BLaER1 treated with 17β-estradiol and CSF1 and Interleukin-3, amounts not matched to agents 10 nM and 100 nM (cell line): ENCODE data around the gene ACTR8.
"Not testable (repeated sequence)": the region's sequence is repeated elsewhere in the genome, so short reads cannot be mapped to it uniquely, and the experiment has no call there.

ENCODE experiments used
- H3K27ac ChIP-seq, 11 experiments: shearing (Covaris generic); formaldehyde crosslinking; 2 replicates each; pipeline ENCODE4 v1.8.1; 2022
- H3K27me3 ChIP-seq, 11 experiments: shearing (Covaris generic); formaldehyde crosslinking; 2 replicates each; pipeline ENCODE4 v1.8.1; 2022
- H3K36me3 ChIP-seq, 11 experiments: shearing (Covaris generic); formaldehyde crosslinking; 2 replicates each; pipeline ENCODE4 v1.8.1; 2022
- H3K4me1 ChIP-seq, 10 experiments: shearing (Covaris generic); formaldehyde crosslinking; 2 replicates each; pipeline ENCODE4 v1.8.1; 2022
- H3K4me2 ChIP-seq, 11 experiments: shearing (Covaris generic); formaldehyde crosslinking; 2 replicates each; pipeline ENCODE4 v1.8.1; 2022
- H3K4me3 ChIP-seq, 10 experiments: shearing (Covaris generic); formaldehyde crosslinking; 2 replicates each; pipeline ENCODE4 v1.8.1; 2022
- H3K9ac ChIP-seq, 11 experiments: shearing (Covaris generic); formaldehyde crosslinking; 2 replicates each; pipeline ENCODE4 v1.8.1; 2022
- H3K9me3 ChIP-seq, 11 experiments: shearing (Covaris generic); formaldehyde crosslinking; replicated peaks in 1 of 11; 2 replicates each; pipeline ENCODE4 v1.8.1; 2022
- H4K20me1 ChIP-seq, 11 experiments: shearing (Covaris generic); formaldehyde crosslinking; 2 replicates each; pipeline ENCODE4 v1.8.1; 2022
- Cebpa-rat ChIP-seq, 11 experiments: shearing (Covaris generic); IDR thresholded peaks; 2 replicates each; pipeline ENCODE4 v1.8.1; 2022

The ACTR8 gene, protein sequence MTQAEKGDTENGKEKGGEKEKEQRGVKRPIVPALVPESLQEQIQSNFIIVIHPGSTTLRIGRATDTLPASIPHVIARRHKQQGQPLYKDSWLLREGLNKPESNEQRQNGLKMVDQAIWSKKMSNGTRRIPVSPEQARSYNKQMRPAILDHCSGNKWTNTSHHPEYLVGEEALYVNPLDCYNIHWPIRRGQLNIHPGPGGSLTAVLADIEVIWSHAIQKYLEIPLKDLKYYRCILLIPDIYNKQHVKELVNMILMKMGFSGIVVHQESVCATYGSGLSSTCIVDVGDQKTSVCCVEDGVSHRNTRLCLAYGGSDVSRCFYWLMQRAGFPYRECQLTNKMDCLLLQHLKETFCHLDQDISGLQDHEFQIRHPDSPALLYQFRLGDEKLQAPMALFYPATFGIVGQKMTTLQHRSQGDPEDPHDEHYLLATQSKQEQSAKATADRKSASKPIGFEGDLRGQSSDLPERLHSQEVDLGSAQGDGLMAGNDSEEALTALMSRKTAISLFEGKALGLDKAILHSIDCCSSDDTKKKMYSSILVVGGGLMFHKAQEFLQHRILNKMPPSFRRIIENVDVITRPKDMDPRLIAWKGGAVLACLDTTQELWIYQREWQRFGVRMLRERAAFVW

GRCh38 chr3:53881691-53882593 lies at the start of gene ACTR8:
Gene ACTR8, minus strand, starts transcription at chr3:53882152. Its CDS starts 51 bp downstream, at chr3:53882101.
- Histone ChIP-seq H3K36me3 (peaks cover 67 to 83% (median 73%) of the 10 kb centered on the region in 11 experiments), H3K27ac (peak within 1 kb of the TSS; percentile 78 to 93 (median 88)), H3K4me2 (peak within 1 kb of the TSS; percentile 76 to 99 (median 86)), H3K9ac (peak within 1 kb of the TSS; percentile 81 to 96 (median 90)), H4K20me1 (peaks cover 0 to 5% (median 0%) of the 10 kb centered on the region in 11 experiments; a peak in 5 of 22 replicates), H3K4me1 (peaks cover 11 to 16% (median 14%) of the 10 kb centered on the region in 10 experiments), H3K27me3 (no peaks in the 10 kb centered on the region), H3K4me3 (peak within 1 kb of the TSS; percentile 70 to 91 (median 82)), H3K9me3 (no peaks in the 10 kb centered on the region)
- no peak for TF ChIP-seq Cebpa-rat (IDR thresholded peaks at IDR 0.05)

DNA sequence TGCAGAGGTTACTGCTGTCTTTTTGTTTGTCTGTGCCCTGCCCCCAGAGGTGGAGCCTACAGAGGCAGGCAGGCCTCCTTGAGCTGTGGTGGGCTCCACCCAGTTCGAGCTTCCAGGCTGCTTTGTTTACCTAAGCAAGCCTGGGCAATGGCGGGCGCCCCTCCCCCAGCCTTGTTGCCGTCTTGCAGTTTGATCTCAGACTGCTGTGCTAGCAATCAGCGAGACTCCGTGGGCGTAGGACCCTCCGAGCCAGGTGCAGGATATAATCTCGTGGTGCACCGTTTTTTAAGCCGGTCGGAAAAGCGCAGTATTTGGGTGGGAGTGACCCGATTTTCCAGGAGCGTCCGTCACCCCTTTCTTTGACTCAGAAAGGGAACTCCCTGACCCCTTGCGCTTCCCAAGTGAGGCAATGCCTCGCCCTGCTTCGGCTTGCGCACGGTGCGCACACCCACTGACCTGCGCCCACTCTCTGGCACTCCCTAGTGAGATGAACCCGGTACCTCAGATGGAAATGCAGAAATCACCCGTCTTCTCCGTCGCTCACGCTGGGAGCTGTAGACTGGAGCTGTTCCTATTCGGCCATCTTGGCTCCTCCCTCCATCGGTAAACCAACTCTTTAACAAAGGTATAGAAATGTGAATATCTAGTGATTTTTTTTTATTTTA lies 45.4 kb upstream of the ACTR8 start:
- not testable (repeated sequence) for H3K9ac ChIP-seq, H3K4me2 ChIP-seq, H4K20me1 ChIP-seq, H3K4me1 ChIP-seq, H3K27ac ChIP-seq, H3K4me3 ChIP-seq, H3K36me3 ChIP-seq, H3K9me3 ChIP-seq, H3K27me3 ChIP-seq

- Histone ChIP-seq H3K27me3 (no peaks in the 10 kb centered on the region), H3K9me3 (peaks cover 0 to 8% (median 0%) of the 10 kb centered on the region in 11 experiments; a peak in 1 of 22 replicates), H3K4me3 (no peak overlapping the region), H3K9ac (no peak overlapping the region), H4K20me1 (no peaks in the 10 kb centered on the region), H3K4me2 (no peak overlapping the region), H3K4me1 (no peaks in the 10 kb centered on the region), H3K27ac (no peak overlapping the region), H3K36me3 (no peaks in the 10 kb centered on the region)
- no peak for TF ChIP-seq Cebpa-rat (IDR thresholded peaks at IDR 0.05)
Measured at GRCh38 chr3:53921296-53921695, 39.3 kb upstream of the ACTR8 start.

DNA sequence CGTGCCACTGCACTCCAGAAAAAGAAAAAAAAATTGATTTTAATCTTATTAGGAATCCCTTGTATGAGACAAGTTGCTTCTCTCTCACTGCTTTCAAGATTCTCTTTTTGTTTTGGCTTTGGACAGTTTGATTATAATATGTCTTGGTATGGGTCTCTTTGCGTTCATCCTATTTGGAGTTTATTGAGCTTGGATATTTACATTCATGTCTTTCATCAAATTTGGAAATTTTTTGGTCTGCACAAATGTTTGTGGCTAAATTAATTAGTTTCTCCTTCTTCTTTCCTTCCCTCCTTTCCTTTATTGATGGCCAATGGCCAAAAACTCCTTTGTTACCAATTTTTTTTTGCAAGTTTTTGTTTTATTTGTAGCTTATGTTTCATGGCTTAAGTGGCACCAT lies 37.8 kb upstream of the ACTR8 start:
- H3K4me3 ChIP-seq = no peak overlapping the region
- H3K9me3 ChIP-seq = peaks cover 0 to 8% (median 0%) of the 10 kb centered on the region in 11 experiments; a peak in 1 of 22 replicates
- no peak overlapping the region for H3K9ac ChIP-seq
- H3K27ac ChIP-seq = no peak overlapping the region
- H3K27me3 ChIP-seq = no peaks in the 10 kb centered on the region
- no peak for TF ChIP-seq Cebpa-rat (IDR thresholded peaks at IDR 0.05)
- no peaks in the 10 kb centered on the region for H4K20me1 ChIP-seq
- no peaks in the 10 kb centered on the region for H3K36me3 ChIP-seq
- no peaks in the 10 kb centered on the region for H3K4me1 ChIP-seq
- H3K4me2 ChIP-seq = no peak overlapping the region

- Histone ChIP-seq H3K36me3 (no peaks in the 10 kb centered on the region), H3K9ac (no peak overlapping the region), H3K4me1 (no peaks in the 10 kb centered on the region), H3K4me3 (no peak overlapping the region), H3K9me3 (no peaks in the 10 kb centered on the region), H4K20me1 (no peaks in the 10 kb centered on the region), H3K27ac (no peak overlapping the region), H3K27me3 (no peaks in the 10 kb centered on the region), H3K4me2 (no peak overlapping the region)
- TF ChIP-seq Cebpa-rat (IDR thresholded peaks at IDR 0.05) = no peak
Measured at GRCh38 chr3:53913401-53913800, 31.4 kb upstream of the ACTR8 start.

- Histone ChIP-seq H3K4me1 (no peaks in the 10 kb centered on the region), H3K27ac (no peak overlapping the region), H3K4me3 (no peak overlapping the region), H3K9ac (no peak overlapping the region), H3K36me3 (no peaks in the 10 kb centered on the region), H3K4me2 (no peak overlapping the region), H4K20me1 (no peaks in the 10 kb centered on the region), H3K9me3 (peaks cover 0 to 12% (median 4%) of the 10 kb centered on the region in 11 experiments; a peak in 5 of 22 replicates), H3K27me3 (no peaks in the 10 kb centered on the region)
- TF ChIP-seq Cebpa-rat (IDR thresholded peaks at IDR 0.05) = no peak
Measured at GRCh38 chr3:53902711-53903110, 20.8 kb upstream of the ACTR8 start.

DNA sequence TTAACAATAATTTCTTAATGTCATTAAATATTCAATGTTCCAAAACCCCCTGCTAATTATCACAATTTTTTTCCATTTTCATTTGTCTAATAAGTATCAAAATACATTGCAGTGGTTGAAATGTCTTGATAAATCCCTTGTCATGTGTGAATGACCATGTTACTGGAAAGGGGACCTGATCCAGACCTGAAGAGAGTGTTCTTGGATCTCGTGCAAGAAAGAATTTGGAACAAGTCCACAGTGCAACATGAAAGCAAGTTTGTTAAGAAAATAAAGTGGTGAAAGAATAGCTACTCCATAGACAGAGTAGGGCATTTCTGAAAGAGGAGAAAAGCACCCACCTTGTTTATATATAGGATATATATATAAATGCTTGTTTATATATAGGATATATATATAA lies 20.1 kb upstream of the ACTR8 start:
- no peak overlapping the region for H3K4me2 ChIP-seq
- TF ChIP-seq Cebpa-rat (IDR thresholded peaks at IDR 0.05) = no peak
- H4K20me1 ChIP-seq = no peaks in the 10 kb centered on the region
- no peaks in the 10 kb centered on the region for H3K4me1 ChIP-seq
- no peak overlapping the region for H3K4me3 ChIP-seq
- no peaks in the 10 kb centered on the region for H3K36me3 ChIP-seq
- peaks cover 0 to 12% (median 4%) of the 10 kb centered on the region in 11 experiments; a peak in 5 of 22 replicates for H3K9me3 ChIP-seq
- no peak overlapping the region for H3K9ac ChIP-seq
- H3K27me3 ChIP-seq = no peaks in the 10 kb centered on the region
- no peak overlapping the region for H3K27ac ChIP-seq

DNA sequence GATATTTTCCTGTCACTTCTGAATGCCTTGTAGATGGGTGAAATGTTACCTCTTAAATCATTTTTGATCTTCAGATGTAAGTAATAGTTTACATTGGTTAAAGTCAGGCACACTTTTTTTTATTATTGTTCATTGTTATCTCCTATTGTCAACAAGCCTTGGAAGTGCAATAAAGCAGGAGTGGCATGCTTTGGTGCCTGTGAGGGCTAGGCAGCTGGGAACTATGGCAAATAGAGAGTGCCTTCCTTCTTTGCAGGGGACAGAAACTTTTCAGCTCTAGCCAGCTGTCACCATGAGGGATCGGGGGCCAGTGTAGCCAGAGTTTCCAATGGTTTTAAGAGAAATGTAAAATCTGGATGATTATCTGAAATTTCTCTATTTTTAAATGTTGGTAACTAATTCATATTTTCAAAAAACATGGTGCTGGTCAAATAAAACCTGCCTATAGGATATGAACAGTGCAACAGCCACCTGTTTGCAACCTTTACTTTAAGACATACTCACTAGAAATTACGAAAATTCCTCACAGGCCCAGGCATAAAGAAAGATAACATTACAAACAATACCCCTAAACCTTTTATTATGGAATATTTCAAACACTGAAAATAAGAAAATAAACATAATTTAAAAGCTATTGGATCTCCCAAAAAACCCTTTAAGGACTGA lies 18.8 kb upstream of the ACTR8 start:
- H4K20me1 ChIP-seq = no peaks in the 10 kb centered on the region
- H3K4me1 ChIP-seq = no peaks in the 10 kb centered on the region
- H3K27me3 ChIP-seq = no peaks in the 10 kb centered on the region
- H3K4me2 ChIP-seq = no peak overlapping the region
- H3K27ac ChIP-seq = no peak overlapping the region
- no peak overlapping the region for H3K4me3 ChIP-seq
- no peak for TF ChIP-seq Cebpa-rat (IDR thresholded peaks at IDR 0.05)
- no peaks in the 10 kb centered on the region for H3K36me3 ChIP-seq
- no peak overlapping the region for H3K9ac ChIP-seq
- peaks cover 0 to 5% (median 0%) of the 10 kb centered on the region in 11 experiments; a peak in 3 of 22 replicates for H3K9me3 ChIP-seq
